ENCODE results near the gene IMPA2. TPM values are rescaled to one million over a fixed set of nuclear protein-coding genes. Genes with fewer than 3 reads are reported as not detected.
A peak's percentile ranks its signal among the peaks of the same experiment; 100 is the strongest.

Gene IMPA2
- total and polyA plus RNA-seq, 2 of the 13 experiments (the other 11 are each of a cell fraction or from before 2014, with no cell fraction given) = 37.8 to 71.8 TPM

DNA sequence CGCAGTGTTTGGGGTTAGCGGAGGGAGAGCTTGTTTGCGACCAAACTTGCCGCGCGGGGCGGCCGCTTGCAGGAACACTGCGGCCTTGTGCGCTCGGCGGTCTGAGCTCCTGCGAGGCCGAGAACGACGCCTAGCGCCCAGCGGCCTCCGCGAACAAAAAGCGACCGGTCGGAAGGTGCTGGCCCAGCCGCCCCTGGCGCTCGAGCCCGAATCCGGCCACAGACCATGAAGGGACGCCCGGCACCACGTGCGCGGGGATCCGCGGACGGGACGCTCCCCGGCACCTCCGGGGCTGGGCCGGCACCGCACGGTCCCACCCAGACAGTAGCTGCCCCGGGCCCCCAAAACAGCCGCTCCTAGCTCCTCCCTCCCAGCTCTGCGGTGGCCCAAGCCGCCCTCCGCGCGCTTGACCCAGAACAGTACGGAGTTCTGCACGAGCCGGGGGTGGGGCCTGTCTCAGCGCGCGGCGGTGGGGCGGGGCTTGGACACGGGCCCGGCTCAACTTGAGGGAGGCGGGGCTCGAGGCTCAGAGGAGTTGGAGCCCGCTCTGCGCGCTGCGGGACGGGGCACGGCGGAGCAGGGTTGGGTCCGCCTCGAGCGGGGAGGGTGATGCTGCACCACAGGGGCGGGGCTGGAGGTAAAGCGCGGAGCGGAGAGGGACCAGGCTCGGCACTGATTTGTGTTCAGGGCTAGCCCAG is 664 bp upstream of the IMPA2 start (continued):
- TF ChIP-seq, protein P1, sequence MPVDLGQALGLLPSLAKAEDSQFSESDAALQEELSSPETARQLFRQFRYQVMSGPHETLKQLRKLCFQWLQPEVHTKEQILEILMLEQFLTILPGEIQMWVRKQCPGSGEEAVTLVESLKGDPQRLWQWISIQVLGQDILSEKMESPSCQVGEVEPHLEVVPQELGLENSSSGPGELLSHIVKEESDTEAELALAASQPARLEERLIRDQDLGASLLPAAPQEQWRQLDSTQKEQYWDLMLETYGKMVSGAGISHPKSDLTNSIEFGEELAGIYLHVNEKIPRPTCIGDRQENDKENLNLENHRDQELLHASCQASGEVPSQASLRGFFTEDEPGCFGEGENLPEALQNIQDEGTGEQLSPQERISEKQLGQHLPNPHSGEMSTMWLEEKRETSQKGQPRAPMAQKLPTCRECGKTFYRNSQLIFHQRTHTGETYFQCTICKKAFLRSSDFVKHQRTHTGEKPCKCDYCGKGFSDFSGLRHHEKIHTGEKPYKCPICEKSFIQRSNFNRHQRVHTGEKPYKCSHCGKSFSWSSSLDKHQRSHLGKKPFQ (CRISPR knock-in tag; IDR thresholded peaks at IDR 0.05; ENCODE audit: insufficient replicate concordance) = peak; percentile 88
- TF ChIP-seq, protein P2, sequence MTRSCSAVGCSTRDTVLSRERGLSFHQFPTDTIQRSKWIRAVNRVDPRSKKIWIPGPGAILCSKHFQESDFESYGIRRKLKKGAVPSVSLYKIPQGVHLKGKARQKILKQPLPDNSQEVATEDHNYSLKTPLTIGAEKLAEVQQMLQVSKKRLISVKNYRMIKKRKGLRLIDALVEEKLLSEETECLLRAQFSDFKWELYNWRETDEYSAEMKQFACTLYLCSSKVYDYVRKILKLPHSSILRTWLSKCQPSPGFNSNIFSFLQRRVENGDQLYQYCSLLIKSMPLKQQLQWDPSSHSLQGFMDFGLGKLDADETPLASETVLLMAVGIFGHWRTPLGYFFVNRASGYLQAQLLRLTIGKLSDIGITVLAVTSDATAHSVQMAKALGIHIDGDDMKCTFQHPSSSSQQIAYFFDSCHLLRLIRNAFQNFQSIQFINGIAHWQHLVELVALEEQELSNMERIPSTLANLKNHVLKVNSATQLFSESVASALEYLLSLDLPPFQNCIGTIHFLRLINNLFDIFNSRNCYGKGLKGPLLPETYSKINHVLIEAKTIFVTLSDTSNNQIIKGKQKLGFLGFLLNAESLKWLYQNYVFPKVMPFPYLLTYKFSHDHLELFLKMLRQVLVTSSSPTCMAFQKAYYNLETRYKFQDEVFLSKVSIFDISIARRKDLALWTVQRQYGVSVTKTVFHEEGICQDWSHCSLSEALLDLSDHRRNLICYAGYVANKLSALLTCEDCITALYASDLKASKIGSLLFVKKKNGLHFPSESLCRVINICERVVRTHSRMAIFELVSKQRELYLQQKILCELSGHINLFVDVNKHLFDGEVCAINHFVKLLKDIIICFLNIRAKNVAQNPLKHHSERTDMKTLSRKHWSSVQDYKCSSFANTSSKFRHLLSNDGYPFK (CRISPR knock-in tag; IDR thresholded peaks at IDR 0.05; ENCODE audit: borderline replicate concordance) = peak; percentile 53; the same call in 1 of the 2 replicates
- TF ChIP-seq, protein P3, sequence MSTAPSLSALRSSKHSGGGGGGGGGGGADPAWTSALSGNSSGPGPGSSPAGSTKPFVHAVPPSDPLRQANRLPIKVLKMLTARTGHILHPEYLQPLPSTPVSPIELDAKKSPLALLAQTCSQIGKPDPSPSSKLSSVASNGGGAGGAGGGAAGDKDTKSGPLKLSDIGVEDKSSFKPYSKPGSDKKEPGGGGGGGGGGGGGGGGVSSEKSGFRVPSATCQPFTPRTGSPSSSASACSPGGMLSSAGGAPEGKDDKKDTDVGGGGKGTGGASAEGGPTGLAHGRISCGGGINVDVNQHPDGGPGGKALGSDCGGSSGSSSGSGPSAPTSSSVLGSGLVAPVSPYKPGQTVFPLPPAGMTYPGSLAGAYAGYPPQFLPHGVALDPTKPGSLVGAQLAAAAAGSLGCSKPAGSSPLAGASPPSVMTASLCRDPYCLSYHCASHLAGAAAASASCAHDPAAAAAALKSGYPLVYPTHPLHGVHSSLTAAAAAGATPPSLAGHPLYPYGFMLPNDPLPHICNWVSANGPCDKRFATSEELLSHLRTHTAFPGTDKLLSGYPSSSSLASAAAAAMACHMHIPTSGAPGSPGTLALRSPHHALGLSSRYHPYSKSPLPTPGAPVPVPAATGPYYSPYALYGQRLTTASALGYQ (CRISPR knock-in tag; IDR thresholded peaks at IDR 0.05) = no peak; the same call in 1 of the 2 replicates
- TF ChIP-seq MIER3 (CRISPR knock-in tag; IDR thresholded peaks at IDR 0.05; ENCODE audit: borderline replicate concordance) (no peak; the same call in 1 of the 2 replicates), ZFP36 (IDR thresholded peaks at IDR 0.05; ENCODE audit: borderline replicate concordance, low read depth, low read length, partially characterized antibody) (no peak), JUN (CRISPR knock-in tag; IDR thresholded peaks at IDR 0.05) (0 out of 2 replicates have a peak, but pooled peaks have one; percentile 24), GATAD2A (CRISPR knock-in tag; IDR thresholded peaks at IDR 0.05) (peak; percentile 15; the same call in 1 of the 2 replicates), ZNF780A (CRISPR knock-in tag; IDR thresholded peaks at IDR 0.05) (no peak), ZSCAN12 (CRISPR knock-in tag; IDR thresholded peaks at IDR 0.05) (no peak), ZFP36L2 (CRISPR knock-in tag; IDR thresholded peaks at IDR 0.05) (no peak), ISL2 (CRISPR knock-in tag; IDR thresholded peaks at IDR 0.05) (peak; percentile 66; the same call in 1 of the 2 replicates)
- TF ChIP-seq, protein P4, sequence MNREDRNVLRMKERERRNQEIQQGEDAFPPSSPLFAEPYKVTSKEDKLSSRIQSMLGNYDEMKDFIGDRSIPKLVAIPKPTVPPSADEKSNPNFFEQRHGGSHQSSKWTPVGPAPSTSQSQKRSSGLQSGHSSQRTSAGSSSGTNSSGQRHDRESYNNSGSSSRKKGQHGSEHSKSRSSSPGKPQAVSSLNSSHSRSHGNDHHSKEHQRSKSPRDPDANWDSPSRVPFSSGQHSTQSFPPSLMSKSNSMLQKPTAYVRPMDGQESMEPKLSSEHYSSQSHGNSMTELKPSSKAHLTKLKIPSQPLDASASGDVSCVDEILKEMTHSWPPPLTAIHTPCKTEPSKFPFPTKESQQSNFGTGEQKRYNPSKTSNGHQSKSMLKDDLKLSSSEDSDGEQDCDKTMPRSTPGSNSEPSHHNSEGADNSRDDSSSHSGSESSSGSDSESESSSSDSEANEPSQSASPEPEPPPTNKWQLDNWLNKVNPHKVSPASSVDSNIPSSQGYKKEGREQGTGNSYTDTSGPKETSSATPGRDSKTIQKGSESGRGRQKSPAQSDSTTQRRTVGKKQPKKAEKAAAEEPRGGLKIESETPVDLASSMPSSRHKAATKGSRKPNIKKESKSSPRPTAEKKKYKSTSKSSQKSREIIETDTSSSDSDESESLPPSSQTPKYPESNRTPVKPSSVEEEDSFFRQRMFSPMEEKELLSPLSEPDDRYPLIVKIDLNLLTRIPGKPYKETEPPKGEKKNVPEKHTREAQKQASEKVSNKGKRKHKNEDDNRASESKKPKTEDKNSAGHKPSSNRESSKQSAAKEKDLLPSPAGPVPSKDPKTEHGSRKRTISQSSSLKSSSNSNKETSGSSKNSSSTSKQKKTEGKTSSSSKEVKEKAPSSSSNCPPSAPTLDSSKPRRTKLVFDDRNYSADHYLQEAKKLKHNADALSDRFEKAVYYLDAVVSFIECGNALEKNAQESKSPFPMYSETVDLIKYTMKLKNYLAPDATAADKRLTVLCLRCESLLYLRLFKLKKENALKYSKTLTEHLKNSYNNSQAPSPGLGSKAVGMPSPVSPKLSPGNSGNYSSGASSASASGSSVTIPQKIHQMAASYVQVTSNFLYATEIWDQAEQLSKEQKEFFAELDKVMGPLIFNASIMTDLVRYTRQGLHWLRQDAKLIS (CRISPR knock-in tag; IDR thresholded peaks at IDR 0.05) = no peak
- TF ChIP-seq, protein P5, sequence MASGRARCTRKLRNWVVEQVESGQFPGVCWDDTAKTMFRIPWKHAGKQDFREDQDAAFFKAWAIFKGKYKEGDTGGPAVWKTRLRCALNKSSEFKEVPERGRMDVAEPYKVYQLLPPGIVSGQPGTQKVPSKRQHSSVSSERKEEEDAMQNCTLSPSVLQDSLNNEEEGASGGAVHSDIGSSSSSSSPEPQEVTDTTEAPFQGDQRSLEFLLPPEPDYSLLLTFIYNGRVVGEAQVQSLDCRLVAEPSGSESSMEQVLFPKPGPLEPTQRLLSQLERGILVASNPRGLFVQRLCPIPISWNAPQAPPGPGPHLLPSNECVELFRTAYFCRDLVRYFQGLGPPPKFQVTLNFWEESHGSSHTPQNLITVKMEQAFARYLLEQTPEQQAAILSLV (CRISPR knock-in tag; IDR thresholded peaks at IDR 0.05; ENCODE audit: borderline replicate concordance) = peak; percentile 89; the same call in 1 of the 2 replicates

Data from HepG2 (cell line).